T-helper 22 cell (primary cell): Measurements from ENCODE around the gene PKP3.
A peak's percentile ranks its signal among the peaks of the same experiment; 100 is the strongest.
"Not testable (repeated sequence)": the region's sequence is repeated elsewhere in the genome, so short reads cannot be mapped to it uniquely, and the experiment has no call there.

ENCODE experiments used
- DNase-seq: peaks from one replicate; pipeline ENCODE4 v3.0.0-alpha.2; 2020; ENCODE audit warnings: low read depth

Gene PKP3

GRCh38 chr11:425301-425700 is 31.3 kb downstream of the PKP3 start:
- no peak for DNase-seq

- no peak for DNase-seq
Observed at GRCh38 chr11:426851-427250, 32.8 kb downstream of the PKP3 start.

GRCh38 chr11:428295-428694 is 34.3 kb downstream of the PKP3 start:
- DNase-seq = no peak

- DNase-seq = no peak
Observed at GRCh38 chr11:429391-429790, 35.4 kb downstream of the PKP3 start.

- no peak for DNase-seq
Observed at GRCh38 chr11:429931-430456, 36.0 kb downstream of the PKP3 start.

- no peak for DNase-seq
Observed at GRCh38 chr11:431921-432320, 37.9 kb downstream of the PKP3 start.

- no peak for DNase-seq
Observed at GRCh38 chr11:432501-433100, 38.6 kb downstream of the PKP3 start.

GRCh38 chr11:433111-433510 is 39.1 kb downstream of the PKP3 start:
- no peak for DNase-seq

- DNase-seq = no peak
Observed at GRCh38 chr11:433641-434040, 39.6 kb downstream of the PKP3 start.

GRCh38 chr11:434496-434895 is 40.5 kb downstream of the PKP3 start:
- DNase-seq = no peak

GRCh38 chr11:434999-435740 is 41.2 kb downstream of the PKP3 start:
- not testable (repeated sequence) for DNase-seq

GRCh38 chr11:437228-437870 is 43.3 kb downstream of the PKP3 start:
- DNase-seq = no peak

GRCh38 chr11:438101-438844 is 44.3 kb downstream of the PKP3 start:
- no peak for DNase-seq

- DNase-seq = no peak
Observed at GRCh38 chr11:439315-440064, 45.5 kb downstream of the PKP3 start.

GRCh38 chr11:440065-441042 is 46.3 kb downstream of the PKP3 start:
- no peak for DNase-seq

- DNase-seq = no peak
Observed at GRCh38 chr11:441043-441417, 47.0 kb downstream of the PKP3 start.

GRCh38 chr11:441418-442274 is 47.6 kb downstream of the PKP3 start, which contains the start of gene ANO9:
TSS of gene ANO9 (minus strand) at chr11:442011. CDS start at chr11:441926, 85 bp downstream.
- DNase-seq = peak; percentile 60

GRCh38 chr11:442611-443081 is 48.6 kb downstream of the PKP3 start:
- no peak for DNase-seq

GRCh38 chr11:443542-444199 is 49.7 kb downstream of the PKP3 start:
- no peak for DNase-seq
